IPS-18a (cell line): Measurements from ENCODE around the gene CRLF1.

Experiments
- H3K27ac ChIP-seq: one replicate; pipeline ENCODE4 v1.5.1; 2013; ENCODE audit warnings: low read length
- H3K27me3 ChIP-seq: one replicate; pipeline ENCODE4 v1.6.1; 2013; ENCODE audit warnings: mild to moderate bottlenecking, low read length; ENCODE audit not compliant: control insufficient read depth, insufficient read depth
- H3K36me3 ChIP-seq: one replicate; pipeline ENCODE4 v1.6.1; 2013; ENCODE audit warnings: low read depth, low read length; ENCODE audit not compliant: control insufficient read depth
- H3K4me1 ChIP-seq: one replicate; pipeline ENCODE4 v1.6.1; 2013; ENCODE audit warnings: low read depth, low read length; ENCODE audit not compliant: control insufficient read depth
- H3K4me3 ChIP-seq: one replicate; pipeline ENCODE4 v1.5.1; 2013; ENCODE audit warnings: low read length
- H3K9ac ChIP-seq: one replicate; pipeline ENCODE4 v1.6.1; 2013; ENCODE audit warnings: mild to moderate bottlenecking, low read length, moderate library complexity
- H3K9me3 ChIP-seq: one replicate; pipeline ENCODE4 v1.6.1; 2013; ENCODE audit warnings: low read depth, low read length; ENCODE audit not compliant: control insufficient read depth

CRLF1 gene

GRCh38 chr19:18558202-18558555, 48.4 kb downstream of the CRLF1 start:
- peaks cover 4% of the 10 kb centered on the region for H3K4me1 ChIP-seq
- peaks cover 16% of the 10 kb centered on the region for H3K36me3 ChIP-seq
- H3K9me3 ChIP-seq, result no peaks in the 10 kb centered on the region
- H3K27me3 ChIP-seq, result no peaks in the 10 kb centered on the region
- peak overlapping the region; percentile 63 for H3K9ac ChIP-seq
- H3K4me3 ChIP-seq, result peak overlapping the region; percentile 81
- H3K27ac ChIP-seq, result no peak overlapping the region

GRCh38 chr19:18557411-18558201, 49.0 kb downstream of the CRLF1 start, which contains the start of gene KXD1:
KXD1 (plus strand) TSS chr19:18557870; CDS start chr19:18562057, 4,187 bp downstream.
- H3K27ac ChIP-seq, result no peak within 1 kb of the TSS
- peaks cover 4% of the 10 kb centered on the region for H3K4me1 ChIP-seq
- no peaks in the 10 kb centered on the region for H3K27me3 ChIP-seq
- H3K4me3 ChIP-seq, result peak within 1 kb of the TSS; percentile 81
- peaks cover 10% of the 10 kb centered on the region for H3K36me3 ChIP-seq
- peak within 1 kb of the TSS; percentile 63 for H3K9ac ChIP-seq
- H3K9me3 ChIP-seq, result no peaks in the 10 kb centered on the region

GRCh38 chr19:18551631-18552030, 55.0 kb downstream of the CRLF1 start:
- H3K27ac ChIP-seq, result no peak overlapping the region
- H3K4me3 ChIP-seq, result no peak overlapping the region
- no peaks in the 10 kb centered on the region for H3K36me3 ChIP-seq
- no peaks in the 10 kb centered on the region for H3K9me3 ChIP-seq
- H3K4me1 ChIP-seq, result no peaks in the 10 kb centered on the region
- H3K27me3 ChIP-seq, result no peaks in the 10 kb centered on the region
- no peak overlapping the region for H3K9ac ChIP-seq

- Histone ChIP-seq H3K9me3 (no peaks in the 10 kb centered on the region), H3K36me3 (peaks cover 20% of the 10 kb centered on the region), H3K27ac (no peak overlapping the region), H3K4me3 (peak overlapping the region; percentile 63), H3K9ac (no peak overlapping the region), H3K27me3 (no peaks in the 10 kb centered on the region), H3K4me1 (peaks cover 6% of the 10 kb centered on the region)
Observed at GRCh38 chr19:18543814-18544475, 62.7 kb downstream of the CRLF1 start.
